Fibroblast of skin of right biceps (primary cell): ENCODE measurements around the gene TBC1D26.
"Not testable (repeated sequence)": the region's sequence is repeated elsewhere in the genome, so short reads cannot be mapped to it uniquely, and the experiment has no call there.

ENCODE experiments used
- DNase-seq: peaks from one replicate; pipeline ENCODE4 v3.0.0-alpha.2; 2013

TBC1D26 gene

DNA sequence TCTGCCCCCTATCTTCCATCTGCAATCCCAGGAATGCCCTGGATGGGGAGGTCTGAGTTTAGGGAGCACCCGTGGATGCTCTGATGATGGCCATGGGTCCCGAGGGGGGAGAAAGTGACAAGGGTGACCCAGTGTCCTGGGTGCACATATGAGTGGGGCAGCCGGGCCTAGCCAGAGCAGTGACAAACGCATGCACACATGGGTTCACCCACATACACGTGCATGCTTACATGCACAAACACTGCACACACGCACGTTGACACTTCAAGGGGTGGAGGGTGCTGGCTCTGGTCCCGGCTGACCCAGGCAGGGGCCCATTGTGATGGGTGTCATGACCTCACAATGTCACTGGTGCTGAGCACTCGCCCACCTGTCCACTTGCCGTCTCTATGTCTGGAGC, at the start of gene TBC1D26:
TBC1D26 (plus strand) TSS at position 384 of the 400 bp plus-strand sequence. CDS start 3,066 bp downstream, outside the sequence.
- DNase-seq, result not testable (repeated sequence)

- not testable (repeated sequence) for DNase-seq
These were observed 48.9 kb upstream of the TBC1D26 start for GRCh38 chr17:15683135-15683534.

GRCh38 chr17:15683824-15684478, 48.1 kb upstream of the TBC1D26 start, which contains the start of gene TRIM16:
Gene TRIM16 (minus strand): TSS chr17:15684311. CDS start chr17:15651609, 32,702 bp downstream.
- peak; percentile 55 for DNase-seq

- DNase-seq, result not testable (repeated sequence)
These were observed 44.6 kb upstream of the TBC1D26 start for GRCh38 chr17:15687494-15687893.

DNA sequence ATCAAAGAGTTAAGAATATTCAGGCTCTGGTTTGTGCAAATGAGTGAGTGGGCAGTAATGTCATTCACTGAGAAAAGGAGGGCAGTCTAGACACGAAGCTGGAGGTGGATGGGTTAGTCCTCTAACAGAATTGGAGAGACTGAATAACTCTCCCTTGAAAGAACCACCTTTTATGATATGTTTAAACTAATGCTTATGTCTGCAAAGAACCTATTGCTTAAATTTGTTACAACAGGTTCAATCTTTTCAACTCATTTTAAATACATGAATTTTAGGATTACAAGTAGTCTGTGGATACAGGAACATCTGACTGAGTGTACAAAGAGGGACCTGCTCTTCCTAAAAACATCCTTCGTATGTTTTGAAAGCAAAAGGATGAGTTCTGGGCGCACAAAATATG, 33.1 kb upstream of the TBC1D26 start:
- not testable (repeated sequence) for DNase-seq

- peak; percentile 99 for DNase-seq
These were observed 32.6 kb upstream of the TBC1D26 start, which contains the start of gene ZNF286A for GRCh38 chr17:15699413-15699924. Gene ZNF286A (plus strand): TSS chr17:15699752. CDS start chr17:15700330, 578 bp downstream.

- not testable (repeated sequence) for DNase-seq
These were observed 32.1 kb upstream of the TBC1D26 start for GRCh38 chr17:15699937-15700336.

DNA sequence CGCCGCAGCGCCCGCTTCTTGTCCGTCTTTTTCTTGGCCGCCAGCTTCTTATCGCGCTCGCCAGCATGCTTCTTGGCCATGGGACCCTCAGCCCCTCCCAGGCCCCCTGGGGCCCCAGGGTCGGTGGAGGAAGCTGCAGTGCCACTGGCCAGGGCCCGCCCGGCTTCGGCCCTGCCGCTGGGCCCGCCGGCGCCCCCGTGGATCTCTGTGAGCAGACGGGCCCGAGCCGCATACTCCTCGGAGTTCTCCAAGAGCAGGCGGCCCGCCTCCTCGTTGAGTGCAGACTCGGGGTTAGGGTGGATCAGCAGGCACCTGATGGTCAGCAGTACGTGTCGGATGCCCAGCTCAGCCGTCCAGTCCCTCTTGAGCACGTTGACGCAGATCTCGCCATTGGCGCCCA, 27.8 kb upstream of the TBC1D26 start:
- not testable (repeated sequence) for DNase-seq

- not testable (repeated sequence) for DNase-seq
These were observed 27.3 kb upstream of the TBC1D26 start for GRCh38 chr17:15704813-15705212.

GRCh38 chr17:15708879-15709278, 23.2 kb upstream of the TBC1D26 start:
- not testable (repeated sequence) for DNase-seq

DNA sequence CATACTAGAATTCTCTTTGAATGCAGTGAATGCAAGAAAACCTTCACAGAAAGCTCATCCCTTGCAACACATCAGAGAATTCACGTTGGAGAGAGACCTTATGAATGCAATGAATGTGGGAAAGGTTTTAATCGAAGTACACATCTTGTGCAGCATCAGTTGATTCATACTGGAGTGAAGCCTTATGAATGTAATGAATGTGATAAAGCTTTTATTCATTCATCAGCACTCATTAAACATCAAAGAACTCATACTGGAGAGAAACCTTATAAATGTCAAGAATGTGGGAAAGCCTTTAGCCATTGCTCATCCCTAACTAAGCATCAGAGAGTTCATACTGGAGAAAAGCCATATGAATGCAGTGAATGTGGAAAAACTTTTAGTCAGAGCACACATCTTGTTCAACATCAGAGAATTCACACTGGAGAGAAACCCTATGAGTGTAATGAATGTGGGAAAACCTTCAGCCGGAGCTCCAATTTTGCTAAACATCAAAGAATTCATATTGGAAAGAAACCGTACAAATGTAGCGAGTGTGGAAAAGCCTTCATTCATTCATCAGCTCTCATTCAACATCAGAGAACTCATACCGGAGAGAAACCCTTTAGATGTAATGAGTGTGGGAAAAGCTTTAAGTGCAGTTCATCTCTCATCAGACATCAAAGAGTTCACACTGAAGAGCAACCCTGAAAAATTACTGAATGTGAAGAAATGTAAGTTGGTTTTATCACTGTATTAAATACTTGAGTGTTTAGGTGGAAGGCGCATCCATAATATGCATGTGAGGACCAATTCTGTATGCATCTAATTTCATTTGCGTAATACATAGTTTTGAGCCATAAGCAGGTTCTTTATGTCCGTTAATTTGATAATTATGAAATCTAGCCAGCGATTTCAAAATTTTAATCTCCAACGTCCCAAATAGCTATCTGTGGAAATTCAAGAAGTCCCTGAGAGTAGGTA, 15.2 kb upstream of the TBC1D26 start:
- DNase-seq, result not testable (repeated sequence)

- not testable (repeated sequence) for DNase-seq
These were observed 1.5 kb upstream of the TBC1D26 start for GRCh38 chr17:15730535-15730934.

DNA sequence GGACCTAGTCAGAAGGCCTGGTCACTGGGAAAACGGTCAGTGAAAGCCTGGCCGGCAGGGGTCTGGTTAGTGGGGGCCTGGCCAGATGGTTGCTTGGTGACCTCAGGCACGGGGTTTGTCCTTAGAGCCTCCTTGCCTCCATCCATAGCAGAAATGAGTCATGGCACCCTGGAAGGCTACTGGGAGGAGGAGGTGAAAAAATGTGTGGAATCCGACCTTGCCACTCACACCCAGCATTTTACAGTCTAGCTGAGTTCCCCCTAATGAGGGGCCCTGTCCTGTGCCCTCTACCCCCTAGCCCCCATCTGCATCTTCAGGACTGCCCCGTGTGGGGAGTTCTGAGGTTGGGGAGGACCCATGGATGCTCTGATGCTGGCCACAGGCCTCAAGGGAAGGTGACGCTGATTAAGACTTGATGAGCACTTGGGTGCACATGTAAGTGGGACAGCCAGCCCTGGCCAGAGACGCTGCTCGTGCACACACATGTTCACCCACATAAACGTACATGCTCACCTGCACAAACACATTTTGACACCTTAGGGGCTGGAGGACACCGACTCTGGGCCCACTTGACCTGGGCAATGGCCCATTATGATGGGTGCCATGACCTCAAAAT, 1.2 kb downstream of the TBC1D26 start:
- not testable (repeated sequence) for DNase-seq

GRCh38 chr17:15736578-15736977, 4.5 kb downstream of the TBC1D26 start:
- DNase-seq, result not testable (repeated sequence)

- DNase-seq, result no peak
These were observed 6.0 kb downstream of the TBC1D26 start for GRCh38 chr17:15738066-15738465.

- not testable (repeated sequence) for DNase-seq
These were observed 7.2 kb downstream of the TBC1D26 start for GRCh38 chr17:15739259-15739658.

- not testable (repeated sequence) for DNase-seq
These were observed 8.0 kb downstream of the TBC1D26 start for GRCh38 chr17:15740041-15740440.

DNA sequence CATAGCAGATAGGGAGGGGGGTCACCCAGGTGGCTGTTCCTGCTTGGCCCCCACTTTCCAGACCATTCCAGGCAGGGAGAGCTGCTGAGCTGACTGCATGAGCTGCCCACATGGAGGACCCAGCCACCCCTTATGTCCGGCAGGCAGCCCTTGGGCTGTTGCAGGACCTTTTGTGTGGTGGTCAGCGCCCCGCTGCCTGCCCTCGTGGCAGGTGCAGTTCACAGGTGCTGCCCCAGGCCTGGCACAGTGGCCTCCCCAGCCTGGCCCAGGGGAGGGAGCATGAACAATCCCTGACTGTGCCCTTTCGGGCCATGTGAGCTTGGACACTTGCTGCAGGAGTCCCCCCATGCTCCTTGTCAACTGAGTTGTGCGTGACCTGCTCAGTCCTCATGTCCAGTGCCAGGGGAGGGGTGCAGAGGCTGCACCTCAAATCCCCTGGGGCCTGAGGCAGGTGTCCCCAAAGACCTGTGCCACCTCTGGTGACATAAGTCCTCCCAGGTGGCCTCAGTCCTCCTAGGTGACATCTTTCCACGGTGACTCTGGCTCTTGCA, 8.6 kb downstream of the TBC1D26 start:
- no peak for DNase-seq

- DNase-seq, result no peak
These were observed 9.5 kb downstream of the TBC1D26 start for GRCh38 chr17:15741624-15742023.

GRCh38 chr17:15742051-15742795, 10.1 kb downstream of the TBC1D26 start:
- no peak for DNase-seq

DNA sequence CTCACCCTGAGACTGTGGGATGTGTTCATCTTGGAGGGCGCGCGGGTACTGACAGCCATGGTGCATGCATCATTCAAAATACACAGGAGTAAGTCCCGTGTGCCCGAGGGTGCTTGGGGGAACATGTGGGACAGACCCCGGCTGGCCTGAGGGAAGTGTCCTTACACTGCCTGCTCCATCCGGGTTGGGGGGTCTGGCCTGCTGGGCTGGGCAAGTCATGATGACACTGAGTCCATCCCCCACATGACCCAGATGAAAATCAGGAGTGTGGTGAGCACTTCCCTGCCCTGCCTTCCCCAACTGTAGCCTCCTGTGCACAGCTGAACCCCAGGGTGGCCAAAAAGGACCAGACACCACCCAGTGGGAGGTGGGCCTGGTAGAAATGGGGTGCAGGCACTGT, 10.8 kb downstream of the TBC1D26 start:
- no peak for DNase-seq
